ENCODE results near the gene CYP26B1.

DNA sequence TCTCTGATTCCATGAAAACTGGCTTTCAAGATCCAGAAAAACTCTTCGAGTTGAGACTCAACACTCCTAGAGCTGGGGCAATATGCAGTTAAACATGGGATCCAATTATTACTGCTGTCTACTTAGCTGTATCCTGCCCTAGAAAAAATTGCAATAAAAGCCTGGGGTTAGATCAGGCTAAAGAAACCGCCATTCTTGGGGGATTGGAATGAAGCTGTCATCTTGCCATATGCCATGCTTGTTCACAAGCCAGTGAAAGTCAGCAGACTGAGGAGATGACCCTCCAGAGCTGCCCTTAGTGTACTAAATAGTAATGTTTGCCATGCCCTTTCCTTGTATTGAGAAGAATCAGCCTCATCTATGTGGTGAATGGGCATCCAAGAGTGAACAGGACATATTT, 30.9 kb upstream of the CYP26B1 start:
- no peak for TF ChIP-seq ADNP (tag; IDR thresholded peaks at IDR 0.05)
- no peak for TF ChIP-seq CHD2 (IDR thresholded peaks at IDR 0.05; ENCODE audit: low read depth, low read length)
- TF ChIP-seq PHB2 (IDR thresholded peaks at IDR 0.05; ENCODE audit: low read depth) = no peak
- no peak for TF ChIP-seq KLF16 (IDR thresholded peaks at IDR 0.05)
- no peak for TF ChIP-seq ZNF699 (CRISPR knock-in tag; IDR thresholded peaks at IDR 0.05; ENCODE audit: insufficient replicate concordance)
- no peak for TF ChIP-seq U2AF2 (optimal IDR thresholded peaks at IDR 0.05; ENCODE audit: low read depth, low read length)
- TF ChIP-seq KDM1A (IDR thresholded peaks at IDR 0.05) = no peak
- TF ChIP-seq, protein P1, sequence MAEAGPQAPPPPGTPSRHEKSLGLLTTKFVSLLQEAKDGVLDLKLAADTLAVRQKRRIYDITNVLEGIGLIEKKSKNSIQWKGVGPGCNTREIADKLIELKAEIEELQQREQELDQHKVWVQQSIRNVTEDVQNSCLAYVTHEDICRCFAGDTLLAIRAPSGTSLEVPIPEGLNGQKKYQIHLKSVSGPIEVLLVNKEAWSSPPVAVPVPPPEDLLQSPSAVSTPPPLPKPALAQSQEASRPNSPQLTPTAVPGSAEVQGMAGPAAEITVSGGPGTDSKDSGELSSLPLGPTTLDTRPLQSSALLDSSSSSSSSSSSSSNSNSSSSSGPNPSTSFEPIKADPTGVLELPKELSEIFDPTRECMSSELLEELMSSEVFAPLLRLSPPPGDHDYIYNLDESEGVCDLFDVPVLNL (CRISPR knock-in tag; IDR thresholded peaks at IDR 0.05; ENCODE audit: low read depth) = no peak
- TF ChIP-seq SMARCB1 (IDR thresholded peaks at IDR 0.05; ENCODE audit: insufficient read length, low read depth) = no peak
- TF ChIP-seq, protein P2, sequence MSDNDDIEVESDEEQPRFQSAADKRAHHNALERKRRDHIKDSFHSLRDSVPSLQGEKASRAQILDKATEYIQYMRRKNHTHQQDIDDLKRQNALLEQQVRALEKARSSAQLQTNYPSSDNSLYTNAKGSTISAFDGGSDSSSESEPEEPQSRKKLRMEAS (CRISPR knock-in tag; IDR thresholded peaks at IDR 0.05) = no peak
- TF ChIP-seq POLR2A (conservative IDR thresholded peaks at IDR 0.05) = no peak
- TF ChIP-seq RAD51 (IDR thresholded peaks at IDR 0.05; ENCODE audit: borderline replicate concordance, low read depth) = no peak
